Cardiac fibroblast (primary cell): ENCODE results near the gene TRIM38.
"Not testable (repeated sequence)": the region's sequence is repeated elsewhere in the genome, so short reads cannot be mapped to it uniquely, and the experiment has no call there.

Experiments used
- DNase-seq, 2 donors: peaks; one replicate each; pipeline versions ENCODE4 v3.0.0 to v3.0.0-alpha.2; 2010; ENCODE audit warnings: low read depth in 2 of 2
- H3K4me3 ChIP-seq, 2 donors: replicated peaks in 1 of 2; 1 replicate in 1 of 2; 2 replicates in 1 of 2; pipeline ENCODE4 v1.5.1; 2011; ENCODE audit warnings: low read depth in 2 of 2, low read length in 2 of 2, mild to moderate bottlenecking in 2 of 2, moderate library complexity in 1 of 2
- TF ChIP-seq, protein P1 (sequence below): IDR thresholded peaks from one replicate; pipeline ENCODE4 v1.5.1; 2011; ENCODE audit warnings: low read depth, mild to moderate bottlenecking, low read length, inconsistent platforms

TRIM38 gene

GRCh38 chr6:25942561-25943147, 19.9 kb upstream of the TRIM38 start:
- peak; percentile 73 for DNase-seq
- H3K4me3 ChIP-seq = no peak overlapping the region
- TF ChIP-seq, protein P1, sequence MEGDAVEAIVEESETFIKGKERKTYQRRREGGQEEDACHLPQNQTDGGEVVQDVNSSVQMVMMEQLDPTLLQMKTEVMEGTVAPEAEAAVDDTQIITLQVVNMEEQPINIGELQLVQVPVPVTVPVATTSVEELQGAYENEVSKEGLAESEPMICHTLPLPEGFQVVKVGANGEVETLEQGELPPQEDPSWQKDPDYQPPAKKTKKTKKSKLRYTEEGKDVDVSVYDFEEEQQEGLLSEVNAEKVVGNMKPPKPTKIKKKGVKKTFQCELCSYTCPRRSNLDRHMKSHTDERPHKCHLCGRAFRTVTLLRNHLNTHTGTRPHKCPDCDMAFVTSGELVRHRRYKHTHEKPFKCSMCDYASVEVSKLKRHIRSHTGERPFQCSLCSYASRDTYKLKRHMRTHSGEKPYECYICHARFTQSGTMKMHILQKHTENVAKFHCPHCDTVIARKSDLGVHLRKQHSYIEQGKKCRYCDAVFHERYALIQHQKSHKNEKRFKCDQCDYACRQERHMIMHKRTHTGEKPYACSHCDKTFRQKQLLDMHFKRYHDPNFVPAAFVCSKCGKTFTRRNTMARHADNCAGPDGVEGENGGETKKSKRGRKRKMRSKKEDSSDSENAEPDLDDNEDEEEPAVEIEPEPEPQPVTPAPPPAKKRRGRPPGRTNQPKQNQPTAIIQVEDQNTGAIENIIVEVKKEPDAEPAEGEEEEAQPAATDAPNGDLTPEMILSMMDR = peak; percentile 48

DNA sequence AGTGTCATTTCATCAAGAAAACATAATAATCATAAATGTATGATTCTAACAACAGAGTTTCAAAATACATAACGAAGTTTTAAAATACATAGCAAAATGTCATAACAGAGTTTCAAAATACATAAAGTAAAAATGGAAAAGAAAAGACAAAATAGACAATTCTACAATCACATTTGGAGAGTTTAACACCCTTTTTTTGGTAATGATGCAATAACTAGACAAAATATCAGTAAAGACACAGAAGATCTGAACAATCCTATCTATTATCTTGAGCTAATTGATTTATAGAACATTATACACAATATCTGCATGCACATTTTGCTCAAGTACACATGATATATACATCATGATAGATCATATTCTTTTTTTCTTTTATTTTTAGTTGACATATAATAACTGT, 18.7 kb upstream of the TRIM38 start:
- H3K4me3 ChIP-seq = no peak overlapping the region
- TF ChIP-seq, protein P1 = no peak
- no peak for DNase-seq

GRCh38 chr6:25944688-25945574, 17.7 kb upstream of the TRIM38 start:
- H3K4me3 ChIP-seq = no peak overlapping the region
- DNase-seq = no peak
- TF ChIP-seq, protein P1 = no peak

- DNase-seq, H3K4me3 ChIP-seq: not testable (repeated sequence)
Observed at GRCh38 chr6:25945738-25946137, 16.9 kb upstream of the TRIM38 start.

- no peak for DNase-seq
- TF ChIP-seq, protein P1 = no peak
Observed at GRCh38 chr6:25946631-25947030, 16.0 kb upstream of the TRIM38 start.

GRCh38 chr6:25947492-25947891, 15.1 kb upstream of the TRIM38 start:
- H3K4me3 ChIP-seq, DNase-seq: not testable (repeated sequence)

More at GRCh38 chr6:25946631-25947030, 16.0 kb upstream of the TRIM38 start:
- H3K4me3 ChIP-seq = no peak overlapping the region

- no peak overlapping the region for H3K4me3 ChIP-seq
- TF ChIP-seq, protein P1 = no peak
- no peak for DNase-seq
Observed at GRCh38 chr6:25949695-25950094, 12.9 kb upstream of the TRIM38 start.
